ENCODE results near the gene EVX2.

Gene EVX2

DNA sequence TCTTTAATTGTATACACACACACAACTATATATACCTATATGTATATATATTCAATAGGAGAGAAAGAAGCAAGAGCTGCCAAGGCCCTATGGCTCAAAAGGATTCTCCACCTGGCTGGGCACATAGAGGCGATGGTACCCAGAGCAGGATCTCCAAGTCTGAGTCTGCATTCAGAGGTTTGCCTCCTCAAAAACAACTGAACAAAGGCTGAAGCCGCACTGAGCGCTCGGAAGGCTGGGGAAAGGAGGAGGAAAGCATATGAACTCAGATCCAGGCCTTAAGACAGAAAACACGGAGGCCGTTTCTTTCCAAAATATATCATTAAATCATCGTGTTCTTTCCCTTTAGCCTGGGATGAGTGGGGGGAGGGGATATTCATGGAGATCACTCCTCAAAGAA is 19.4 kb upstream of the EVX2 start:
- in situ Hi-C loops (cut with MboI; ENCODE audit: low pct_unique_long_range_greater_than_20kb, low sequenced_read_pairs, unreplicated experiment), result loop anchor here (25.0 kb wide), 1 partner anchor 741 kb away; no protein-coding TSS in a partner anchor
- TF ChIP-seq, protein P1, sequence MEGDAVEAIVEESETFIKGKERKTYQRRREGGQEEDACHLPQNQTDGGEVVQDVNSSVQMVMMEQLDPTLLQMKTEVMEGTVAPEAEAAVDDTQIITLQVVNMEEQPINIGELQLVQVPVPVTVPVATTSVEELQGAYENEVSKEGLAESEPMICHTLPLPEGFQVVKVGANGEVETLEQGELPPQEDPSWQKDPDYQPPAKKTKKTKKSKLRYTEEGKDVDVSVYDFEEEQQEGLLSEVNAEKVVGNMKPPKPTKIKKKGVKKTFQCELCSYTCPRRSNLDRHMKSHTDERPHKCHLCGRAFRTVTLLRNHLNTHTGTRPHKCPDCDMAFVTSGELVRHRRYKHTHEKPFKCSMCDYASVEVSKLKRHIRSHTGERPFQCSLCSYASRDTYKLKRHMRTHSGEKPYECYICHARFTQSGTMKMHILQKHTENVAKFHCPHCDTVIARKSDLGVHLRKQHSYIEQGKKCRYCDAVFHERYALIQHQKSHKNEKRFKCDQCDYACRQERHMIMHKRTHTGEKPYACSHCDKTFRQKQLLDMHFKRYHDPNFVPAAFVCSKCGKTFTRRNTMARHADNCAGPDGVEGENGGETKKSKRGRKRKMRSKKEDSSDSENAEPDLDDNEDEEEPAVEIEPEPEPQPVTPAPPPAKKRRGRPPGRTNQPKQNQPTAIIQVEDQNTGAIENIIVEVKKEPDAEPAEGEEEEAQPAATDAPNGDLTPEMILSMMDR (IDR thresholded peaks at IDR 0.05; ENCODE audit: extremely low read depth, insufficient read depth, missing control alignments), result no peak
- no peak for DNase-seq (ENCODE audit: low spot score)

DNA sequence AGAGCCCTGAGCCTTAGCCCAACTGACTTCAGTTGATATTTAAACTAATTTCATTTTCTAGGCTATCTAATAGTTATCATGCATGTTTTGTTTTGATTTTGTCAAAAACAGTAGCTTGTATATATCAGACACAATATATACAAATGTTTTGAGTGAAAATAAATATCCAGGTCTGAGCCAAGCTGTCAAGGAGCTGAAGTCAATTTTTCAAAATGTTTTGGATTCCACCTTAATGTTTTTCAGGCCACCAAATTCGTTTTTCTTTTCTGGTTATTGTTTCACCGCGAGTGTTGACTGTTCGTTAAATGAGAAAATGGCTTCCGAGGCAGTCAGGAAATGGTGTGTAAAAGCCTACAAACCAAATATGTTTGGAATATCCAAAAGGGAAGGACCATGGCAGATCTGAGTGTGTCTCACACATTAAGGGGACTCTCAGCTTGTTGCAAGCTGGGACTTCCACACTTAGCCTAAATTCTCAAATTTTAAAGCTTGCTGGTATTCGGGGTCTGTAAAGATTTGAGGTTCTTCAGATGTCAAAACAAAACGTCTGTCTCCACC is 18.6 kb upstream of the EVX2 start:
- in situ Hi-C loops (cut with MboI; ENCODE audit: low pct_unique_long_range_greater_than_20kb, low sequenced_read_pairs, unreplicated experiment), result loop anchor here (25.0 kb wide), 1 partner anchor 740 kb away; no protein-coding TSS in a partner anchor
- TF ChIP-seq, protein P1 (IDR thresholded peaks at IDR 0.05; ENCODE audit: extremely low read depth, insufficient read depth, missing control alignments), result no peak
- DNase-seq (ENCODE audit: low spot score), result no peak

DNA sequence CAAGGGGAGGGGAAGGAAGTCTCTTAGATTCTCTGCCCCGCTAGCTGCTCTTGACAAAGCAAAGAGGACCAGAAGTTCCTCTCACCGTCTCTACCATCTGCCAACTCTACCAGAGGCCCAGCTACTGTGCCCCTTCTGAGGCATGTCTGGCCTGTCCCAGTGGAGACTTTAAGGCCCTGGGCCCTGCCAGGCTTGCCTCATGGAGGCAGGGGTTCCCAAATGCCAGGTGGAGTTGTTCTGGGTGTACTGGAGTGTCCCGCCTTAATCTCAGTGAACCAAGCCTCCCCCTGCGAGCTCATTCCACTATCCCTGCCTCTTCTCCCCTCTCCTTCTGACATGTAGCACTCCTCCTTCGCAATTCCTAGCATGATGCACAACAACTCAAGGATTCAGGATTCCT is 18.1 kb upstream of the EVX2 start:
- no peak for DNase-seq (ENCODE audit: low spot score)
- in situ Hi-C loops (cut with MboI; ENCODE audit: low pct_unique_long_range_greater_than_20kb, low sequenced_read_pairs, unreplicated experiment), result loop anchor here (25.0 kb wide), 1 partner anchor 740 kb away; no protein-coding TSS in a partner anchor
- TF ChIP-seq, protein P1 (IDR thresholded peaks at IDR 0.05; ENCODE audit: extremely low read depth, insufficient read depth, missing control alignments), result no peak

DNA sequence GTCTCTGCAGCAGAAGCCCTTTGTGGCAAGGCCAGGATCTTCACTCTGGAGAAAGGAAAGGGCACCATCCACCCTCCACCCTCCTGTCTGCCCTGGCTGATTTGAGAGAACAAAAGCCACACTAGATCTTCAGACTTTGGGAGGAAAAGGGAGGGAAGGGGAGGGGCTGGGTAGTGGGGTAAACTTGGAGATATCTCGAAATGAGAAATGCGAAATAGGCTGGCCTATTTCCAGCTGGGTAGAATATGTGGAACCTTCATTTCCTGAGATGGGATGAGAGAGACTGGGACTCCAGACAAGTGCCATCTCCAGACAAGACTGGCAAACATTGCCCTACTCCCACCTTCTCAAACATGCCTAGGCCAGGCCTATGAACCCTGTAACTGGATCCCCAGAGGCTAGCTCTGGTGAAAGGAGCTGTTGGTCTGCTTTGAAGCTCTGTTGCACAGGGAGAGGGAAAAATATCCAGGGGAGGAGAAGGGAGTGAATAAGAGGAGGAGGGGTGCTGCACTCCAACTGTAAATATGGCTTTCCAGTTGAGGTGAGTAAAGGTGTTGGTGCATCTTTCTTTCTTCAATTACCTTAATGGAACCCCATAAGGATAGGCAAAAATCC is 17.6 kb upstream of the EVX2 start:
- no peak for DNase-seq (ENCODE audit: low spot score)
- in situ Hi-C loops (cut with MboI; ENCODE audit: low pct_unique_long_range_greater_than_20kb, low sequenced_read_pairs, unreplicated experiment), result loop anchor here (25.0 kb wide), 1 partner anchor 739 kb away; no protein-coding TSS in a partner anchor
- TF ChIP-seq, protein P1 (IDR thresholded peaks at IDR 0.05; ENCODE audit: extremely low read depth, insufficient read depth, missing control alignments), result no peak

DNA sequence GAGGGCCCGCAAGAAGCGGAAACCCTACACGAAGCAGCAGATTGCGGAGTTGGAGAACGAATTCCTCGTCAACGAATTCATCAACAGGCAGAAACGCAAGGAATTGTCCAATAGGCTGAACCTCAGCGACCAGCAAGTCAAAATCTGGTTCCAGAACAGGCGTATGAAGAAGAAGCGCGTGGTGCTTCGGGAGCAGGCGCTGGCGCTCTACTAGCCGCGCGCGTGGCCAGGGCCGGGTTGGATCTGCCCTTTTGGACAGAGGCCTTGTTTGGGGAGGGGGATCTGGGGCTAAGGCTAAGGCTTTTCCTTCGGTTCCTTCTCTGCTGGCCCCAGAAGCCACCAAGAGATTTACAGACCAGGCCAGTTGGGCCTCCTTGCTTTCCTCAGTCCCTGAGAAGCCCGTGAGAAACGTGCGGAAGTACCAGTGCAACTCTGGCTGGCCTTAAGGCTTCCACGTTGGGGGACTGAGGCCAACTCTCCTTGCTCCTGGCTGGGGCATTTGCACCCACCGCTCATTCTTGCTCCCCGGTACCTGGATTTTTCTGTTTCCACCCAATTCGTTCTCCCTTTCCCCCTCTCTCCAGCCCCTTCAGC is 16.9 kb upstream of the EVX2 start:
- in situ Hi-C loops (cut with MboI; ENCODE audit: low pct_unique_long_range_greater_than_20kb, low sequenced_read_pairs, unreplicated experiment), result loop anchor here (25.0 kb wide), 1 partner anchor 738 kb away; no protein-coding TSS in a partner anchor
- TF ChIP-seq, protein P1 (IDR thresholded peaks at IDR 0.05; ENCODE audit: extremely low read depth, insufficient read depth, missing control alignments), result no peak
- DNase-seq (ENCODE audit: low spot score), result no peak

DNA sequence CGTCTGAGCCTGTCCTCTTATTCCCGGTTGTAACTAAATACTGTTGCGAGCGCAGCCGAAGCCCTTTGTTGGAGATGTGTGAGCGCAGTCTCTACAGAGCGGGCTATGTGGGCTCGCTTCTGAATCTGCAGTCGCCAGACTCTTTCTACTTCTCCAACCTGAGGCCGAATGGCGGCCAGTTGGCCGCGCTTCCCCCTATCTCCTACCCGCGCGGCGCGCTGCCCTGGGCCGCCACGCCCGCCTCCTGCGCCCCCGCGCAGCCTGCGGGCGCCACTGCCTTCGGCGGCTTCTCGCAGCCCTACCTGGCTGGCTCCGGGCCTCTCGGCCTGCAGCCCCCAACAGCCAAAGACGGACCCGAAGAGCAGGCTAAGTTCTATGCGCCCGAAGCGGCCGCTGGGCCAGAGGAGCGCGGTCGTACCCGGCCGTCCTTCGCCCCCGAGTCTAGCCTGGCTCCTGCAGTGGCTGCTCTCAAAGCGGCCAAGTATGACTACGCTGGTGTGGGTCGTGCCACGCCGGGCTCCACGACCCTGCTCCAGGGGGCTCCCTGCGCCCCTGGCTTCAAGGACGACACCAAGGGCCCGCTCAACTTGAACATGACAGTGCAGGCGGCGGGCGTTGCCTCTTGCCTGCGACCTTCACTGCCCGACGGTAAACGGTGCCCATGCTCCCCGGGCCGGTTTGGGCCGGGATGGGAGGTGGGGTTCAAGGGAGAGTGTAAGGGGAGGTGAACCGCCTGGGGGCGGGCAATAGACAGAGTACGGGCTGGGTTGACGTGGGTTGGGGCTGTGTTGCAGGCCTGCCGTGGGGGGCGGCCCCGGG is 16.2 kb upstream of the EVX2 start, which contains the start of gene HOXD12:
Gene HOXD12, plus strand, starts transcription at position 68 of the 819 bp plus-strand sequence. Its CDS starts 7 bp downstream, at position 75.
- no peak for DNase-seq (ENCODE audit: low spot score)
- TF ChIP-seq, protein P1 (IDR thresholded peaks at IDR 0.05; ENCODE audit: extremely low read depth, insufficient read depth, missing control alignments), result no peak
- in situ Hi-C loops (cut with MboI; ENCODE audit: low pct_unique_long_range_greater_than_20kb, low sequenced_read_pairs, unreplicated experiment), result loop anchor here (25.0 kb wide), 3 partner anchors 413 to 1763 kb away; partner anchors contain the start of gene SP9

Data from GM13977 (cell line).